ENCODE measurements around the gene CCDC187.

- TF ChIP-seq POLR2A (IDR thresholded peaks at IDR 0.05) (no peak), EP300 (IDR thresholded peaks at IDR 0.05) (no peak), CTCF (IDR thresholded peaks at IDR 0.05) (no peak)
These were observed 59.0 kb downstream of the CCDC187 start for GRCh38 chr9:136244969-136245218.

Data from upper lobe of left lung (tissue), 4 donors.